H9 (cell line): ENCODE measurements around the gene LOXHD1. TPM values are rescaled to one million over a fixed set of nuclear protein-coding genes. Genes with fewer than 3 reads are reported as not detected.

Experiments used
- DNase-seq: peaks from one replicate; pipeline ENCODE4 v3.0.0-alpha.2; 2017
- H2AFZ ChIP-seq: one replicate; pipeline ENCODE4 v1.6.1; 2013; ENCODE audit warnings: mild to moderate bottlenecking, low read length, control low read depth, moderate library complexity
- H2AK5ac ChIP-seq: 2 replicates; pipeline ENCODE4 v1.6.1; 2013; ENCODE audit warnings: low read length, control low read depth, mixed read lengths; ENCODE audit not compliant: insufficient read length
- H2BK120ac ChIP-seq: one replicate; pipeline ENCODE4 v1.6.1; 2013; ENCODE audit warnings: low read depth, mild to moderate bottlenecking, low read length, control low read depth, inconsistent platforms; ENCODE audit not compliant: poor library complexity, severe bottlenecking
- H2BK12ac ChIP-seq: 2 replicates; pipeline ENCODE4 v1.6.1; 2013; ENCODE audit warnings: low read length, control low read depth, mixed read lengths, low read depth; ENCODE audit not compliant: insufficient read length
- H2BK15ac ChIP-seq: 2 replicates; pipeline ENCODE4 v1.6.1; 2013; ENCODE audit warnings: low read depth, low read length, control low read depth
- H2BK20ac ChIP-seq: one replicate; pipeline ENCODE4 v1.6.1; 2013; ENCODE audit warnings: low read depth, mild to moderate bottlenecking, low read length, control low read depth, inconsistent platforms; ENCODE audit not compliant: poor library complexity, severe bottlenecking
- H2BK5ac ChIP-seq: 2 replicates; pipeline ENCODE4 v1.6.1; 2013; ENCODE audit warnings: low read length, control low read depth, mixed read lengths; ENCODE audit not compliant: insufficient read length
- H3K14ac ChIP-seq: 2 replicates; pipeline ENCODE4 v1.6.1; 2013; ENCODE audit warnings: low read length, control low read depth; ENCODE audit not compliant: insufficient read depth
- H3K18ac ChIP-seq: 2 replicates; pipeline ENCODE4 v1.6.1; 2013; ENCODE audit warnings: low read depth, mild to moderate bottlenecking, mixed read lengths, low read length, control low read depth; ENCODE audit not compliant: insufficient read length
- H3K23ac ChIP-seq: 2 replicates; pipeline ENCODE4 v1.6.1; 2013; ENCODE audit warnings: low read length, control low read depth, mixed read lengths, low read depth; ENCODE audit not compliant: insufficient read length
- H3K23me2 ChIP-seq: 2 replicates; pipeline ENCODE4 v1.6.1; 2013; ENCODE audit warnings: low read depth, mild to moderate bottlenecking, mixed read lengths, low read length, control low read depth; ENCODE audit not compliant: insufficient read length, poor library complexity, severe bottlenecking
- H3K27ac ChIP-seq: 2 replicates; pipeline ENCODE4 v1.5.1; 2013; ENCODE audit warnings: low read length, control low read depth, mixed read lengths, low read depth; ENCODE audit not compliant: insufficient read length
- H3K27me3 ChIP-seq: 2 replicates; pipeline ENCODE4 v1.6.1; 2013; ENCODE audit warnings: low read length, control low read depth, inconsistent platforms; ENCODE audit not compliant: insufficient read depth
- H3K4ac ChIP-seq: 2 replicates; pipeline ENCODE4 v1.6.1; 2013; ENCODE audit warnings: low read depth, mild to moderate bottlenecking, control low read depth, inconsistent platforms, low read length, moderate library complexity
- H3K4me1 ChIP-seq: 2 replicates; pipeline ENCODE4 v1.6.1; 2013; ENCODE audit warnings: low read length, control low read depth, inconsistent platforms; ENCODE audit not compliant: insufficient read depth
- H3K4me2 ChIP-seq: 2 replicates; pipeline ENCODE4 v1.6.1; 2013; ENCODE audit warnings: low read length, control low read depth, mixed read lengths; ENCODE audit not compliant: insufficient read length, insufficient read depth
- H3K56ac ChIP-seq: 2 replicates; pipeline ENCODE4 v1.6.1; 2013; ENCODE audit warnings: low read depth, mild to moderate bottlenecking, mixed read lengths, low read length, control low read depth; ENCODE audit not compliant: insufficient read length
- H3K79me1 ChIP-seq: 2 replicates; pipeline ENCODE4 v1.6.1; 2013; ENCODE audit warnings: low read depth, mild to moderate bottlenecking, moderate library complexity, low read length, control low read depth, inconsistent platforms; ENCODE audit not compliant: insufficient read depth, poor library complexity, severe bottlenecking
- H3K79me2 ChIP-seq: 2 replicates; pipeline ENCODE4 v1.6.1; 2013; ENCODE audit warnings: low read length, control low read depth, inconsistent platforms; ENCODE audit not compliant: insufficient read depth
- H3K9ac ChIP-seq: 2 replicates; pipeline ENCODE4 v1.6.1; 2013; ENCODE audit warnings: low read length, control low read depth, mixed read lengths; ENCODE audit not compliant: insufficient read length; ENCODE audit errors: extremely low read depth
- H3K9me3 ChIP-seq: one replicate; pipeline ENCODE4 v1.6.1; 2013; ENCODE audit warnings: low read depth, low read length, inconsistent platforms; ENCODE audit not compliant: control insufficient read depth
- H3T11ph ChIP-seq: one replicate; pipeline ENCODE4 v1.6.1; 2013; ENCODE audit warnings: mild to moderate bottlenecking, low read length, control low read depth, inconsistent platforms
- H4K20me1 ChIP-seq: one replicate; pipeline ENCODE4 v1.6.1; 2013; ENCODE audit not compliant: control insufficient read depth, insufficient read length, insufficient read depth
- H4K5ac ChIP-seq: 2 replicates; pipeline ENCODE4 v1.6.1; 2013; ENCODE audit warnings: low read depth, mild to moderate bottlenecking, mixed read lengths, low read length, control low read depth; ENCODE audit not compliant: insufficient read length
- H4K8ac ChIP-seq: replicated peaks from 2 replicates; pipeline ENCODE4 v1.6.1; 2013; ENCODE audit warnings: low read length, control low read depth, mixed read lengths, low read depth; ENCODE audit not compliant: insufficient read length
- H4K91ac ChIP-seq: 2 replicates; pipeline ENCODE4 v1.6.1; 2013; ENCODE audit warnings: low read depth, mild to moderate bottlenecking, moderate library complexity, mixed read lengths, low read length, control low read depth; ENCODE audit not compliant: insufficient read length
- H3K27ac Mint-ChIP-seq, 3 experiments: 2 replicates in 2 of 3; 3 replicates in 1 of 3; pipeline ENCODE4 v1.8.0; 2020 to 2021; ENCODE audit warnings: mixed read lengths in 3 of 3, mild to moderate bottlenecking in 1 of 3, moderate library complexity in 1 of 3
- H3K27me3 Mint-ChIP-seq: 2 replicates; pipeline ENCODE4 v1.8.0; 2021; ENCODE audit warnings: low read depth, mild to moderate bottlenecking, moderate library complexity, mixed read lengths
- H3K36me3 Mint-ChIP-seq, 3 experiments: 2 replicates in 2 of 3; 3 replicates in 1 of 3; pipeline ENCODE4 v1.8.0; 2020 to 2021; ENCODE audit warnings: low read depth in 3 of 3, mixed read lengths in 3 of 3; ENCODE audit not compliant: insufficient read depth in 1 of 3
- H3K4me1 Mint-ChIP-seq, 2 experiments: 2 replicates each; pipeline ENCODE4 v1.8.0; 2020; ENCODE audit warnings: mixed read lengths in 2 of 2
- H3K4me3 Mint-ChIP-seq, 2 experiments: 2 replicates in 1 of 2; 3 replicates in 1 of 2; pipeline ENCODE4 v1.8.0; 2020 to 2021; ENCODE audit warnings: mild to moderate bottlenecking in 2 of 2, mixed read lengths in 2 of 2, moderate library complexity in 1 of 2
- H3K9me3 Mint-ChIP-seq, 2 experiments: 2 replicates in 1 of 2; 3 replicates in 1 of 2; pipeline ENCODE4 v1.8.0; 2020; ENCODE audit warnings: mild to moderate bottlenecking in 2 of 2, mixed read lengths in 2 of 2, moderate library complexity in 1 of 2
- CTCF ChIP-seq: fragments of 200-600 bp; sonication (generic); conservative IDR thresholded peaks from 3 replicates; pipeline ENCODE4 v1.8.0; 2021; ENCODE audit warnings: antibody characterized with exemption, mild to moderate bottlenecking
- WGBS: extraction: QIAGEN DNeasy Blood & Tissue Kit; methylation state at CpG from one replicate; pipeline ENCODE4 v1.1.7; 2013; ENCODE audit warnings: missing lambda C conversion rate, low lambda C conversion rate, mixed read lengths; ENCODE audit not compliant: insufficient read length; ENCODE audit errors: extremely low coverage; 5-methylcytosine and 5-hydroxymethylcytosine counted together
- total RNA-seq: library from RNA; stranded (reverse); gene quantifications from 2 replicates; pipeline ENCODE4 v1.2.1, GENCODE V29; 2021

LOXHD1 gene
- total RNA-seq, 1 experiment from 2014 or later: 0.07 TPM

DNA sequence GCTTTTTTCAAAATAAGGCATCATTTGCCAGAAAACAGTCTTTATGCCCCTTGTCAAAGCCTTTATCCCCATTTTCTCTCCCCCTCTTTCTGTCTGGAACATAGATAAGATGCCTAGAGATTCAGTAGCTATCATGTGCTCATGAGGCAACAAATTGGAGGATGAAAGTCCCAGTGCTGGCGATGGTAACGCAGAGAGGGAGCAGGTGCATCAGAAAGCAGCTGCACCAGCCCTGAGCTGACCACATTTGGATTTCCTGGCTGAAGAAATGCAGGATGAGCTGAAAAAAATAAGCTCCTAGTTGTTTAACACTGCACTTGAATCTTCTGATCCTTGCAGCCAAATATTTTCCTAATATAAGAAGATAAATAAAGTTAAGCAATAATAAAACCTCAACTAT lies 48.0 kb downstream of the LOXHD1 start:
- H4K20me1 ChIP-seq: no peaks in the 10 kb centered on the region
- H2BK20ac ChIP-seq: no peak overlapping the region
- no peak overlapping the region for H3K18ac ChIP-seq
- Mint-ChIP-seq H3K36me3 (no peaks in the 10 kb centered on the region), H3K4me3 (no peak overlapping the region), H3K9me3 (no peaks in the 10 kb centered on the region), H3K27ac (no peak overlapping the region), H3K27me3 (peaks cover 16% of the 10 kb centered on the region), H3K4me1 (no peaks in the 10 kb centered on the region)
- H4K5ac ChIP-seq: no peak overlapping the region
- TF ChIP-seq CTCF: no peak
- H4K91ac ChIP-seq: no peak overlapping the region
- H2BK5ac ChIP-seq: no peak overlapping the region
- H3K14ac ChIP-seq: no peak overlapping the region
- H4K8ac ChIP-seq: no peak overlapping the region
- no peak overlapping the region for H3K56ac ChIP-seq
- no peaks in the 10 kb centered on the region for H3K79me2 ChIP-seq
- no peaks in the 10 kb centered on the region for H3K9me3 ChIP-seq
- H3K27ac ChIP-seq: no peak overlapping the region
- H3K79me1 ChIP-seq: no peaks in the 10 kb centered on the region
- H3K23me2 ChIP-seq: no peaks in the 10 kb centered on the region
- no peak overlapping the region for H3K23ac ChIP-seq
- H2BK120ac ChIP-seq: no peak overlapping the region
- H3T11ph ChIP-seq: no peak overlapping the region
- no peak overlapping the region for H2BK12ac ChIP-seq
- DNase-seq: no peak
- H3K27me3 ChIP-seq: no peaks in the 10 kb centered on the region
- no peak overlapping the region for H3K4me2 ChIP-seq
- no peak overlapping the region for H3K9ac ChIP-seq
- no peak overlapping the region for H3K4ac ChIP-seq
- H2AK5ac ChIP-seq: no peak overlapping the region
- H2AFZ ChIP-seq: no peak overlapping the region
- WGBS: no CpG with 5 or more reads among the region's 2 CpGs
- H3K4me1 ChIP-seq: no peaks in the 10 kb centered on the region
- no peak overlapping the region for H2BK15ac ChIP-seq
